Endodermal cell (in vitro differentiated cells): ENCODE measurements around the gene AMACR. TPM values are rescaled to one million over a fixed set of nuclear protein-coding genes. Genes with fewer than 3 reads are reported as not detected.
A peak's percentile ranks its signal among the peaks of the same experiment; 100 is the strongest.

Source experiments
- DNase-seq: peaks from one replicate; pipeline ENCODE4 v3.0.0-alpha.2; 2017
- H3K27ac ChIP-seq: 2 replicates; pipeline ENCODE4 v1.5.1; 2013; ENCODE audit warnings: mild to moderate bottlenecking, low read depth, low read length, moderate library complexity
- H3K27me3 ChIP-seq: 2 replicates; pipeline ENCODE4 v1.6.1; 2013; ENCODE audit warnings: mild to moderate bottlenecking, low read length, moderate library complexity; ENCODE audit not compliant: insufficient read depth, control insufficient read depth, poor library complexity, severe bottlenecking
- H3K36me3 ChIP-seq: 2 replicates; pipeline ENCODE4 v1.7.0; 2013; ENCODE audit warnings: mild to moderate bottlenecking, low read length, moderate library complexity; ENCODE audit not compliant: control insufficient read depth, insufficient read depth
- H3K4me1 ChIP-seq: one replicate; pipeline ENCODE4 v1.7.0; 2013; ENCODE audit warnings: low read length; ENCODE audit not compliant: control insufficient read depth, insufficient read depth
- H3K4me3 ChIP-seq: 2 replicates; pipeline ENCODE4 v1.5.1; 2013; ENCODE audit warnings: mild to moderate bottlenecking, low read length, moderate library complexity
- H3K9ac ChIP-seq: 2 replicates; pipeline ENCODE4 v1.6.1; 2013; ENCODE audit warnings: mild to moderate bottlenecking, low read length, moderate library complexity; ENCODE audit not compliant: poor library complexity, severe bottlenecking; ENCODE audit errors: extremely low read depth
- H3K9me3 ChIP-seq: 2 replicates; pipeline ENCODE4 v1.6.1; 2013; ENCODE audit warnings: mild to moderate bottlenecking, low read length, moderate library complexity; ENCODE audit not compliant: control insufficient read depth
- H3K27ac Mint-ChIP-seq: 2 replicates; pipeline ENCODE4 v1.8.0; 2020; ENCODE audit warnings: mixed read lengths
- H3K27me3 Mint-ChIP-seq: 2 replicates; pipeline ENCODE4 v1.8.0; 2021; ENCODE audit warnings: mild to moderate bottlenecking, mixed read lengths; ENCODE audit not compliant: insufficient read depth
- H3K36me3 Mint-ChIP-seq: 2 replicates; pipeline ENCODE4 v1.8.0; 2020; ENCODE audit warnings: low read depth, mixed read lengths
- H3K4me1 Mint-ChIP-seq: 2 replicates; pipeline ENCODE4 v1.8.0; 2020; ENCODE audit warnings: mixed read lengths
- H3K4me3 Mint-ChIP-seq: 2 replicates; pipeline ENCODE4 v1.8.0; 2020; ENCODE audit warnings: mild to moderate bottlenecking, moderate library complexity, mixed read lengths
- H3K9me3 Mint-ChIP-seq: 2 replicates; pipeline ENCODE4 v1.8.0; 2020; ENCODE audit warnings: mild to moderate bottlenecking, mixed read lengths
- CTCF ChIP-seq: fragments of 200-600 bp; sonication (generic); conservative IDR thresholded peaks from 2 replicates; pipeline ENCODE4 v1.5.0; 2021; ENCODE audit warnings: antibody characterized with exemption, mild to moderate bottlenecking
- WGBS, 2 experiments: methylation state at CpG; one replicate each; pipeline versions ENCODE4 v1.1.5 to v1.1.7; 2013; ENCODE audit warnings: missing lambda C conversion rate in 2 of 2, mixed read lengths in 1 of 2; ENCODE audit not compliant: insufficient coverage in 1 of 2, insufficient read length in 1 of 2; 5-methylcytosine and 5-hydroxymethylcytosine counted together
- long read RNA-seq, 4 experiments: library from polyadenylated mRNA in 2 of 4; library from RNA in 1 of 4; library from capped mRNA in 1 of 4; stranded (forward) in 3 of 4; unstranded in 1 of 4; transcript quantifications; one replicate each; pipeline ENCODE4 v2.0.0, GENCODE V29; 2020 to 2021; ENCODE audit warnings: inconsistent platforms in 1 of 4
- polyA plus RNA-seq, 2 experiments: library from polyadenylated mRNA; stranded (reverse); fragments of 50-300 nt; gene quantifications; one replicate each; pipeline ENCODE4 v1.2.3, GENCODE V29; 2013
- total RNA-seq, 2 donors: library from RNA; stranded (reverse); fragmentation: NEBNext Ultra II Directional in 1 of 2; extraction: Animal tissue kit (Norgen Biotek cat#: 25700) in 1 of 2; gene quantifications; 2 replicates in 1 of 2; 3 replicates in 1 of 2; pipeline ENCODE4 v1.2.1, GENCODE V29; 2021

AMACR gene
- total RNA-seq = 10 to 100 TPM; 12.4 to 16.8 TPM
- 17.4 TPM for polyA plus RNA-seq (2013, experiment 1 of 2)
- 16.0 TPM for polyA plus RNA-seq (2013, experiment 2 of 2)
- long read RNA-seq, experiment 1, full-length matches to known transcripts = 6 of 13 reads
- long read RNA-seq, experiment 1, partial matches to known transcripts = 3 of 13 reads
- long read RNA-seq, experiment 1, other reads (novel, unspliced or antisense) = 4 of 13 reads
- long read RNA-seq, experiment 2, full-length matches to known transcripts = 37 of 38 reads
- long read RNA-seq, experiment 2, partial matches to known transcripts = 0 of 38 reads
- long read RNA-seq, experiment 2, other reads (novel, unspliced or antisense) = 1 of 38 reads
- long read RNA-seq, experiment 3, full-length matches to known transcripts = 98 of 98 reads
- long read RNA-seq, experiment 3, partial matches to known transcripts = 0 of 98 reads
- long read RNA-seq, experiment 3, other reads (novel, unspliced or antisense) = 0 of 98 reads
- long read RNA-seq, experiment 4, full-length matches to known transcripts = 24 of 25 reads
- long read RNA-seq, experiment 4, partial matches to known transcripts = 1 of 25 reads
- long read RNA-seq, experiment 4, other reads (novel, unspliced or antisense) = 0 of 25 reads

GRCh38 chr5:34007621-34008600, at the start of gene AMACR:
Gene AMACR (minus strand): TSS chr5:34008050. CDS start chr5:34008019, 31 bp downstream.
- Histone ChIP-seq H3K4me3 (peak within 1 kb of the TSS; percentile 82), H3K27ac (peak within 1 kb of the TSS; percentile 87), H3K9me3 (no peaks in the 10 kb centered on the region), H3K4me1 (peaks cover 6% of the 10 kb centered on the region), H3K9ac (peak within 1 kb of the TSS; percentile 66), H3K36me3 (peaks cover 9% of the 10 kb centered on the region), H3K27me3 (no peaks in the 10 kb centered on the region)
- Mint-ChIP-seq H3K36me3 (peaks cover 23% of the 10 kb centered on the region), H3K4me1 (peaks cover 24% of the 10 kb centered on the region), H3K27ac (peak within 1 kb of the TSS; percentile 98), H3K4me3 (peak within 1 kb of the TSS; percentile 81), H3K27me3 (no peaks in the 10 kb centered on the region), H3K9me3 (no peaks in the 10 kb centered on the region)
- no peak for TF ChIP-seq CTCF
- DNase-seq = peak; percentile 97
- WGBS, 2 experiments = 1% methylated on average over 24 to 75 of the region's 76 CpGs

GRCh38 chr5:34057569-34057968, 49.7 kb upstream of the AMACR start:
- Mint-ChIP-seq H3K27me3 (no peaks in the 10 kb centered on the region), H3K27ac (no peak overlapping the region), H3K36me3 (peaks cover 43% of the 10 kb centered on the region), H3K4me3 (no peak overlapping the region), H3K4me1 (peaks cover 8% of the 10 kb centered on the region), H3K9me3 (peaks cover 24% of the 10 kb centered on the region)
- WGBS, 2 experiments = 93 to 95% methylated on average over 3 to 5 of the region's 5 CpGs
- H3K4me3 ChIP-seq = no peak overlapping the region
- peaks cover 11% of the 10 kb centered on the region for H3K9me3 ChIP-seq
- no peak for DNase-seq
- TF ChIP-seq CTCF = no peak
- peaks cover 5% of the 10 kb centered on the region for H3K36me3 ChIP-seq
- H3K9ac ChIP-seq = no peak overlapping the region
- H3K27ac ChIP-seq = no peak overlapping the region
- peaks cover 3% of the 10 kb centered on the region for H3K4me1 ChIP-seq
- no peaks in the 10 kb centered on the region for H3K27me3 ChIP-seq

- no peak overlapping the region for H3K9ac ChIP-seq
- H3K27me3 Mint-ChIP-seq = no peaks in the 10 kb centered on the region
- H3K27ac ChIP-seq = no peak overlapping the region
- DNase-seq = no peak
- H3K27ac Mint-ChIP-seq = no peak overlapping the region
- no peak overlapping the region for H3K4me3 Mint-ChIP-seq
- H3K9me3 ChIP-seq = peaks cover 11% of the 10 kb centered on the region
- peaks cover 8% of the 10 kb centered on the region for H3K4me1 Mint-ChIP-seq
- no peak overlapping the region for H3K4me3 ChIP-seq
- 99 to 100% methylated on average over 1 to 3 of the region's 3 CpGs for WGBS, 2 experiments
- no peaks in the 10 kb centered on the region for H3K27me3 ChIP-seq
- peaks cover 3% of the 10 kb centered on the region for H3K4me1 ChIP-seq
- H3K36me3 Mint-ChIP-seq = peaks cover 39% of the 10 kb centered on the region
- peaks cover 20% of the 10 kb centered on the region for H3K9me3 Mint-ChIP-seq
- peaks cover 5% of the 10 kb centered on the region for H3K36me3 ChIP-seq
- TF ChIP-seq CTCF = no peak
These were observed 49.3 kb upstream of the AMACR start for GRCh38 chr5:34057118-34057517.
